ENCODE data around the gene KIF1B.
A peak's percentile ranks its signal among the peaks of the same experiment; 100 is the strongest.
"Not testable (repeated sequence)": the region's sequence is repeated elsewhere in the genome, so short reads cannot be mapped to it uniquely, and the experiment has no call there.

The KIF1B gene

DNA sequence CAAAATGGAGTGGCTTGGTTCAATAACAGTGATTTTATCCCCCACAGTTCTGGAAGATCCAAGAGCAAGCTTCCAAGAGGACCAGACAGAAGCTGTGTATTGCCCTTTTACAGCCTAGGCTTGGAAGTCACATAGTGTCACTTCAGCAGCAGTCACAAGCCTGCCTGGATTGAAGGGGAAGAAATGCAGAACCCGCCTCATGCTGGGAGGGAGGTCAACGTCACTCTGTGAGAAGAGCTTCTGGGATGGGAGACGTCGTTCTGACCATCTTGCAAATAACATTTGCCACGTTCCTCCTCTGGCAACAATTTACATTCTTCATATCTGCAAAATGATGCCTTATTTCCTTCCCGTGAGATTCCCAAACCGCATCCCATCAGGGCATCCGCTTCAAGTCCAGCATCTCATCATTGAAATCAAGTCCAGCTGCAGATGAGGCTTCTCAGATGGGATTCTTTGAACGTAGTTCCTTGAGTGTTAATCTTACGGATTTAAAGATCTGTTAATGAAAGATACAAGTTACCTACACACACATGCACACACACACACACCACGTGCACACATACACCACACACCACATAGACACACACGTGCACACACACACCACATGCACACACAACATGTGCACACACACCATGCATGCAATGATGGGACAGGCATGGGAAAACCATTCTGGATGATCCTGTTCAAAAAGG, 23.9 kb upstream of the KIF1B start:
- H3K4me3 Mint-ChIP-seq = no peak overlapping the region
- peaks cover 5% of the 10 kb centered on the region for H3K36me3 Mint-ChIP-seq (ENCODE audit: low read depth)
- H3K4me1 Mint-ChIP-seq (ENCODE audit: low read depth) = no peaks in the 10 kb centered on the region
- H3K9me3 Mint-ChIP-seq = no peaks in the 10 kb centered on the region
- H3K27ac Mint-ChIP-seq = no peak overlapping the region
- H3K27me3 Mint-ChIP-seq = no peaks in the 10 kb centered on the region

- H3K4me1 Mint-ChIP-seq (ENCODE audit: low read depth) = no peaks in the 10 kb centered on the region
- peaks cover 5% of the 10 kb centered on the region for H3K36me3 Mint-ChIP-seq (ENCODE audit: low read depth)
- no peaks in the 10 kb centered on the region for H3K27me3 Mint-ChIP-seq
- H3K9me3 Mint-ChIP-seq = no peaks in the 10 kb centered on the region
- H3K4me3 Mint-ChIP-seq = no peak overlapping the region
- H3K27ac Mint-ChIP-seq = no peak overlapping the region
These were observed 23.4 kb upstream of the KIF1B start for GRCh38 chr1:10187026-10187334.

DNA sequence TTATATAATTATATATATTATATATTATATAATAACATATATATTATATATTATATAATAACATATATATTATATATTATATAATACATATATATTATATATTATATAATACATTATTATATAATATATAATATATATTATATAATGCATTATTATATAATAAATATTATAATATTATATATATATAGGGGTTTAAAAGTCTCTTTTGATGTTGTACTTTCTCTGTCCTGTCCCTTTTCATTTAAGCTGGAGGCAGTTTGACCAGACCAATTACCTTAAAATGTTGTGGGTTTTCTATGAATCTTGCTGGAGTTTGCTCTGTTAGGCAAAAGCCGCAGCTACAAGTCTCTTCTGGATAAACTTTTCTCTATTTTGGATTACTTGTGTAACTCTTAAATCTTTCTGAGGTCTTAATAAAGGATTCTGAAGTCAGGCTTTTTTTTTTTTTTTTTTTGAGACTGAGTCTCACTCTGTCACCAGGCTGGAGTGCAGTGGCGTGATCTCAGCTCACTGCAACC, 22.2 kb upstream of the KIF1B start:
- H3K36me3 Mint-ChIP-seq (ENCODE audit: low read depth) = no peaks in the 10 kb centered on the region
- H3K27ac Mint-ChIP-seq = no peak overlapping the region

GRCh38 chr1:10189659-10190058, 20.7 kb upstream of the KIF1B start:
- Mint-ChIP-seq H3K4me3 (no peak overlapping the region), H3K36me3 (ENCODE audit: low read depth) (no peaks in the 10 kb centered on the region), H3K27me3 (no peaks in the 10 kb centered on the region), H3K4me1 (ENCODE audit: low read depth) (no peaks in the 10 kb centered on the region), H3K9me3 (no peaks in the 10 kb centered on the region), H3K27ac (no peak overlapping the region)

More for the DNA sequence above, 22.2 kb upstream of the KIF1B start:
- Mint-ChIP-seq H3K9me3 (no peaks in the 10 kb centered on the region), H3K4me3 (no peak overlapping the region), H3K27me3 (no peaks in the 10 kb centered on the region), H3K4me1 (ENCODE audit: low read depth) (no peaks in the 10 kb centered on the region)

GRCh38 chr1:10192263-10192662, 18.1 kb upstream of the KIF1B start:
- Mint-ChIP-seq H3K27ac (no peak overlapping the region), H3K36me3 (ENCODE audit: low read depth) (no peaks in the 10 kb centered on the region), H3K4me1 (ENCODE audit: low read depth) (no peaks in the 10 kb centered on the region), H3K27me3 (peaks cover 4% of the 10 kb centered on the region), H3K9me3 (no peaks in the 10 kb centered on the region), H3K4me3 (no peak overlapping the region)

DNA sequence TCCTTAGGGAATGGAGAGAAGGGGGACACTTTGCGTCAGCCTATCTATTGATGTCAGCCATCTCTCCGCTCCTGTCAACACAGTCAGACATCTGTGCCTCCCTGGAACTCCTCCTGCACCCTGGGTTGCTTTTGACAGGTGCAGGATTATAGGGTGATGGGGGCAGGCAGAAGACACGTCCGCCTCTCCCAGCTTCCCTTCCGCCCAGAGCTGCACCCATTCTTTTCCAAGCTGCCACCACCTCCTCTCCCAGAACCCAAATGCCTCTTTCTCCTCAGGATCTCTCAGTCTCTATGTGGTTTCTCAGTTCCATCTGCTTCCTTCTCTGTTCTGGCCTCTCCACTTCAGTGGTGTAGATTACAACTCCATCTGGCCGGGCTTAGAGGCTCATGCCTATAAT, 17.1 kb upstream of the KIF1B start:
- no peak overlapping the region for H3K4me3 Mint-ChIP-seq
- H3K36me3 Mint-ChIP-seq (ENCODE audit: low read depth) = no peaks in the 10 kb centered on the region
- no peaks in the 10 kb centered on the region for H3K4me1 Mint-ChIP-seq (ENCODE audit: low read depth)
- peaks cover 9% of the 10 kb centered on the region for H3K27me3 Mint-ChIP-seq
- no peaks in the 10 kb centered on the region for H3K9me3 Mint-ChIP-seq
- no peak overlapping the region for H3K27ac Mint-ChIP-seq

DNA sequence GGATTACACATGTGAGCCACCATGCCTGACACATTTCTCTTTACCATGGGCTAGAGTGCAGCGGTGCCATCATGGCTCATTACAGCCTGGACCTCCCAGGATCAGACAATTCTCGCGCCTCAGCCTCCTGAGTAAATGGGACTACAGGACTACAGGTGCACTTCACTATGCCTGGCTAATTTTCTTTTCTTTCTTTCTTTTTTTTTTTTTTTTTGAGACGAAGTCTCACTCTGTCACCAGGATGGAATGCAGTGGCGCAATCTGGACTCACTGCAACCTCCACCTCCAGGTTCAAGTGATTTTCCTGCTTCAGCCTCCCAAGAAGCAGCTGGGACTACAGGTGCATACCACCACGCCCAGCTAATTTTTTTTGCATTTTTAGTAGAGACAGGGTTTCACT, 14.8 kb upstream of the KIF1B start:
- Mint-ChIP-seq H3K36me3 (ENCODE audit: low read depth) (no peaks in the 10 kb centered on the region), H3K4me3 (no peak overlapping the region), H3K27me3 (peaks cover 10% of the 10 kb centered on the region), H3K27ac (no peak overlapping the region), H3K4me1 (ENCODE audit: low read depth) (no peaks in the 10 kb centered on the region), H3K9me3 (no peaks in the 10 kb centered on the region)

DNA sequence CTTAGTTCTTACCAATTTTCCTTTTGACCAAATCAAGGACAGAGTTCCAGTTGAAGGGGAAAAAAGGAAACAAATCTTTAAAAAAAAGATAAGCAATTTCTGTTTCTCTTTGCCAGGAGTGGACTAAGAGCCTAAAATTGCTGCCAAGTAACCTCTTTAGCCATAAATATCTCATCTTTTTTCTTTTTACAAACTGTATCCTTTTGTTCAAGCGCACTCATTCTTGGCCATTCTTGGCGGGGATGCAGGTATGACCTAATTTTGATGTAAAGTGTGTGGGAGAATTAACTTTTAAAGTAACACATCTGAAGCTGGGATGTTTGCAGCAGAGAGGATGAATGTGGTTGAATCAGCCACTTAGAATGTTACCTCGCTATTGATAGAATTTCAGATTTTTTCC, 13.4 kb upstream of the KIF1B start:
- Mint-ChIP-seq H3K9me3 (no peaks in the 10 kb centered on the region), H3K36me3 (ENCODE audit: low read depth) (no peaks in the 10 kb centered on the region), H3K4me3 (no peak overlapping the region), H3K27ac (no peak overlapping the region), H3K27me3 (peaks cover 10% of the 10 kb centered on the region), H3K4me1 (ENCODE audit: low read depth) (no peaks in the 10 kb centered on the region)

- Mint-ChIP-seq H3K36me3 (ENCODE audit: low read depth) (no peaks in the 10 kb centered on the region), H3K27ac (no peak overlapping the region), H3K4me3 (no peak overlapping the region), H3K9me3 (no peaks in the 10 kb centered on the region), H3K4me1 (ENCODE audit: low read depth) (no peaks in the 10 kb centered on the region), H3K27me3 (peaks cover 10% of the 10 kb centered on the region)
These were observed 9.8 kb upstream of the KIF1B start for GRCh38 chr1:10200620-10201019.

- no peak overlapping the region for H3K27ac Mint-ChIP-seq
- peaks cover 4% of the 10 kb centered on the region for H3K27me3 Mint-ChIP-seq
- no peaks in the 10 kb centered on the region for H3K36me3 Mint-ChIP-seq (ENCODE audit: low read depth)
- no peak overlapping the region for H3K4me3 Mint-ChIP-seq
- H3K9me3 Mint-ChIP-seq = no peaks in the 10 kb centered on the region
- peaks cover 1% of the 10 kb centered on the region for H3K4me1 Mint-ChIP-seq (ENCODE audit: low read depth)
These were observed 6.2 kb upstream of the KIF1B start for GRCh38 chr1:10204003-10204642.

DNA sequence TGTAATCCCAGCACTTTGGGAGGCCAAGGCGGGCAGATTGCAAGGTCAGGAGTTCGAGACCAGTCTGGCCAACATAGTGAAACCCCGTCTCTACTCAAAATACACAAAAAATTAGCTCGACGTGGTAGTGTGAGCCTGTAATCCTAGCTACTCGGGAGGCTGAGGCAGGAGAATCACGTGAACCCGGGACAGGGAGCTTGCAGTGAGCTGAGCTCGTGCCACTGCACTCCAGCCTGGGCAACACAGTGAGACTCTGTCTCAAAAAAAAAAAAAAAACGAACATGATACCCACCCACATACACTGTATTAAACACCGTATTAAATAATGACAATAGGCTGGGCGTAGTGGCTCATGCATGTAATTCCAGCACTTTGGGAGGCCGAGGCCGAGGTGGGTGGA, 5.2 kb upstream of the KIF1B start:
- not testable (repeated sequence) for H3K4me3 Mint-ChIP-seq; H3K9me3 Mint-ChIP-seq; H3K27me3 Mint-ChIP-seq; H3K27ac Mint-ChIP-seq; H3K36me3 Mint-ChIP-seq (ENCODE audit: low read depth)
- H3K4me1 Mint-ChIP-seq (ENCODE audit: low read depth) = peaks cover 11% of the 10 kb centered on the region

- no peak overlapping the region for H3K4me3 Mint-ChIP-seq
These were observed 2.6 kb upstream of the KIF1B start for GRCh38 chr1:10207810-10208209.

GRCh38 chr1:10208537-10208936, 1.8 kb upstream of the KIF1B start:
- H3K36me3 Mint-ChIP-seq (ENCODE audit: low read depth) = no peaks in the 10 kb centered on the region
- peaks cover 4% of the 10 kb centered on the region for H3K27me3 Mint-ChIP-seq
- peaks cover 29% of the 10 kb centered on the region for H3K4me1 Mint-ChIP-seq (ENCODE audit: low read depth)
- no peak overlapping the region for H3K4me3 Mint-ChIP-seq
- H3K9me3 Mint-ChIP-seq = no peaks in the 10 kb centered on the region
- H3K27ac Mint-ChIP-seq = no peak overlapping the region

More at GRCh38 chr1:10207810-10208209, 2.6 kb upstream of the KIF1B start:
- peaks cover 4% of the 10 kb centered on the region for H3K27me3 Mint-ChIP-seq
- no peaks in the 10 kb centered on the region for H3K36me3 Mint-ChIP-seq (ENCODE audit: low read depth)
- no peak overlapping the region for H3K27ac Mint-ChIP-seq
- H3K9me3 Mint-ChIP-seq = no peaks in the 10 kb centered on the region
- peaks cover 25% of the 10 kb centered on the region for H3K4me1 Mint-ChIP-seq (ENCODE audit: low read depth)

DNA sequence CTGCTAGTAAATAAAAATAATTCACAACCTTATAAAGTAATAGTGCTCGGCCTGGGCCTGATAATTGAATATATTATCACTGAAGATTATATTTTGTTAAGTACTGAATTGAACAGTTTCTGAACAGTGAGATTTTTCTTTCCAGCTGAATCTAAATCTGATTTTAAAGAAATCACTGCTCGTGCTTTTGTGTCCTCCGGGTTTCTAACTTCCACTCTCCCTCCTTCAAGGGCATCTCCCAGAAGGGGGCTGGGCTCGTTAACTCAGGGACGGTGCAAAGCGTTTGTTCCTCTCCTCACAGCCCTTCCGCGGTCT, 823 bp upstream of the KIF1B start:
- Mint-ChIP-seq H3K27me3 (peaks cover 4% of the 10 kb centered on the region), H3K4me3 (peak overlapping the region; percentile 88)

GRCh38 chr1:10210841-10211804, 753 bp downstream of the KIF1B start:
- peaks cover 4% of the 10 kb centered on the region for H3K27me3 Mint-ChIP-seq
- H3K27ac Mint-ChIP-seq = peak overlapping the region; percentile 40
- peaks cover 38% of the 10 kb centered on the region for H3K4me1 Mint-ChIP-seq (ENCODE audit: low read depth)
- H3K9me3 Mint-ChIP-seq = no peaks in the 10 kb centered on the region
- H3K4me3 Mint-ChIP-seq = peak overlapping the region; percentile 80
- H3K36me3 Mint-ChIP-seq (ENCODE audit: low read depth) = no peaks in the 10 kb centered on the region

More for the DNA sequence above, 823 bp upstream of the KIF1B start:
- H3K27ac Mint-ChIP-seq = peak overlapping the region; percentile 81
- peaks cover 30% of the 10 kb centered on the region for H3K4me1 Mint-ChIP-seq (ENCODE audit: low read depth)
- H3K9me3 Mint-ChIP-seq = no peaks in the 10 kb centered on the region
- no peaks in the 10 kb centered on the region for H3K36me3 Mint-ChIP-seq (ENCODE audit: low read depth)
